HG03103 (cell line): Measurements from ENCODE around the gene MOV10L1.
"Not testable (repeated sequence)": the region's sequence is repeated elsewhere in the genome, so short reads cannot be mapped to it uniquely, and the experiment has no call there.

Experiments used
- ATAC-seq: cut with Tn5 transposase; IDR thresholded peaks from one replicate; pipeline ENCODE4 v1.9.1; 2021; ENCODE audit warnings: low read depth; ENCODE audit not compliant: unreplicated experiment

MOV10L1 gene

DNA sequence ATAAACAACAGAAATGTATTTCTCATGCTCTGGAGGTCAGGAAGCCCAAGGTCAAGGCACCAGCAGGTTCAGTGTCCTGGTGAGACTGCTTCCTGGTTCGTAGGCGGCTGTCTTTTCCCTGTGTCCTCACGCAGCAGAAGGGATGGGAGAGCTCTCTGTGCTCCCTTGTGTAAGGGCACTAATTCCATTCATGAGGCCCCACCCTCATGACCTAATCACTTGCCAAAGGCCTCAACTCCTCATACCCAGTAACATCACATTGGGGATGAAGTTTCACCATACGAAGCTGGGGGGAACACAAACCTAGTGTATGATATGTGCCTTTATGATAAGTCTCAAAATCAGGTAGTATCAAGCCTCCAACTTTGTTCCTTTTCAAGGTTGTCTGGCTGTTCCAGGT lies 42.1 kb downstream of the MOV10L1 start:
- ATAC-seq: no peak

DNA sequence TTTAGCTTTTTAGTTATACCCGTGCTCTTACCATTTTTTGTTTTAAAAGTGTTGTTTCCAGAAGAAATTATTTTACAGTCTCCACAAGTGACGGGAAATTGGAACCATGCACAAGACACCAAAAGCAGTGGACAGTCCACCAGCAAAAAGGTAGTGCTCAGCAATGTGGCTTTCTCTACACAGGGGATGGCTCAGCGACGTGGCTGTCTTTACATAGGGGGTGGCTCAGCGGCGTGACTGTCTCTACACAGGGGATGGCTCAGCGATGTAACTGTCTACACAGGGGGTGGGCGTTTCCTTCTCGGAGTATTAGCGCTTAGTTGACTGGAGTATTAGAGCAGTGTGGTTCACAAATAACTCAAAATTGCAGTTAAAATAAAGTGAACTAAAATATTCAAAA lies 44.7 kb downstream of the MOV10L1 start:
- no peak for ATAC-seq

DNA sequence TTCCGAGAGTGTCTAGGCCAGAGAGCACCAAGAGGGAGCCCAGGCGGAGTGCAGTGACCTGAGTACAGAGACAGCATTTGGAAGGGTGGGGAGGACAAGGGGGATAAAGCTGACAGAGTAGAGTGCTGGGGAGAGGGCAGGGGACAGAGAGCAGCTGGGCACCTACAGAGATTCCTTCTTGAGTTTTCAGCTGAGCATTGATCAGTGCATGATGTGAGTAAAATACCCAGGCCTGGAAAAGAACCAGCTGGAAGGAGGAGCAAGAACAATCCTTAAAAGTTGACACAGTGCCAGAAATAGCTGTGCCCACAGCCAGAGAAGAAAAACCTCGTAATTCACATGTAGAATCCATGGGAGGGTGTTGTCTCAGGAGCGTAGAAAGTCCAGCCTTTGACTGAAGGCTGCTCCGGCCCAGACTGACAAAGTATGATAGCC lies 46.8 kb downstream of the MOV10L1 start:
- no peak for ATAC-seq

DNA sequence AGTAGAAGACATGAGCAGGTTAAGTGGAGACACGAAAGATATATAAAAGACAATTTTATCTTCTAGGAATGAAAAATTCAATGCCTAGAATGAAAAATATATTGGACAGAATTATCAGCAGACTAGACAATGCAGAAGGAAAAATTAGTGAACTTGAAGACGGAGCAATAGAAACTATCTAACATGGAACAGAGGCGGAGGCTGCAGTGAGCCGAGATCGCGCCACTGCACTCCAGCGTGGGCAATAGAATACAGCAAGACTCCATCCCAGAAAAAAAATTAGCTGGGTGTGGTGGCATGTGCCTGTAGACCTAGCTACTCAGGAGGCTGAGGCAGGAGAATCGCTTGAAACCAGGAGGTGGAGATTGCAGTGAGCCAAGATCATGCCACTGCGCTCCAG lies 47.5 kb downstream of the MOV10L1 start:
- ATAC-seq: not testable (repeated sequence)

DNA sequence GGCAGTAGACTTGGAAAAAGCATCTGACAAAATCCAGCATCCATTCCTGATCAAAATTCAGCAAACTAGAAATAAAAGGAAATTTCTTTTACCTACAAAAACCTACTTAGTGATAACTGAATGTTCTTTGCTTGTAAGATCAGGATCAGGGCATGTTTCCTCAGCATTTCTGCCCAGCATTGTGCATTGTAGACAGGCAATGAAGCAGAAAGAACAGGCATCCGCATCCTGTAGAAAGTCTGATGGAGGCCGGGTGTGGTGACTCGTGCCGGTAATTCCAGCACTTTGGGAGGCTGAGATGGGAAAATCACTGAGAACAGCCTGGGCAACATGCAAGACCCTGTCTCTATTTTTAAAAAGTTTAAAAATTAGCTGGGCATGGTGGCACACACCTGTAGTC lies 48.2 kb downstream of the MOV10L1 start:
- ATAC-seq: no peak

DNA sequence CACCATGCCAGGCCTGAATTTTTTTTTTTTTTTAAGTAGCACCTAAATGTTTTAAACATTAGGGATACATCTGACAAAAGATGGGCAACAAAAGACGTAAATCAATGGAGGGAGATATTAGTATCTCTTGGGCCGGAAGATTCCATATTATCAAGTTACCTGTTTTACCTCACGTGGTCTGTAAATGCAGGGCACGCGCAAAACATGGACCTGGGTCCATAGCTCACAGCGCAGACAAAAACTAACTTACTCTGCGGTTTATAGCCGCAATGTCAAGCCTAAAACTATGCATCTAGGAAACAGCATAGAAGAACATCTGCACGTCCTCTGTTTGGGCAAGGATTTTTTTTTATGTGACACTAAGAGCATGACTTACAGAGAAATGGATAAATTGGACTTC lies 49.2 kb downstream of the MOV10L1 start:
- no peak for ATAC-seq

DNA sequence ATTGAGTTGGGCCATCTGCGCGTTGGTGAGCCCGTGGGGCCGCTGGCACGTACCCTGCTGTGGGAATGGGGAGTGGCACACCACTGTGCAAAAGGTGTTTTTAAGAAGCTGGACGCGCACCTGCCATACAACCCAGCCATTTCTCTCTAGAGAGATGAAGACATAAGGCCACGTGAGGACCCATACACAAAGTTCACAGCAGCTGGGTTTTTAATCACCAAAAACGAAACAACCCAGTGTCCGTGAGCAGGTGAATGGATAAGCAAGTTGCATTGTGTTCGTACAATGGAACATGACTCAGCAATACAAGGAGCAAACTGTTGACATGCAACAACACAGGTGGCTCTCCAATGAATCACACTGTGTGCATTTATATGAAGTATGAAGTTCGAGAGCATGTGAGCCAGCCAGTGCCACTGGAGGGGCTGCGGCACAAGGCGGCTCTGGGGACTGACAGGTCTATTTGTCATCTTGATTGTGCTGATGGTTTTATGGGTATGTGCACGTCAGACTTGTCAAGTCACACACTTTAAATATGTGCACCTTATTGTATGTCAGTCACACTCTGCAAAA lies 50.1 kb downstream of the MOV10L1 start:
- ATAC-seq: no peak

DNA sequence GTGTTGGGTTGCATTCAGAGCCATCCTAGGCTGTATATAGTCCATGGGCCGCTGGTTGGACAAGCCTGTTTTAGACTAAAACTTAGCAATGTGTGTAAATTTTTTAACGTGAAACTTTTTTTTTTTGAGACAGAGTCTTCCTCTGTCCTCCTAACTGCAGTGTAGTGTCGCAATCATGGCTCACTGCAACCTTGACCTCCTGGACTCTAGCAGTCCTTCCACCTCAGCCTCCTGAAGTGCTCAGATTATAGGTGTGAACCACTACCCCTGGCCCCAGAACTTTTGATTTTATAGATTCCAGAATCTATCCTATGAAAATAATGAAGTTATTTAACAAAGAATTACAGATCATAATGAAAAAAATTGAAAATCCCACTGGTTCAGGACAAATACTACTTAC lies 50.8 kb downstream of the MOV10L1 start:
- no peak for ATAC-seq

DNA sequence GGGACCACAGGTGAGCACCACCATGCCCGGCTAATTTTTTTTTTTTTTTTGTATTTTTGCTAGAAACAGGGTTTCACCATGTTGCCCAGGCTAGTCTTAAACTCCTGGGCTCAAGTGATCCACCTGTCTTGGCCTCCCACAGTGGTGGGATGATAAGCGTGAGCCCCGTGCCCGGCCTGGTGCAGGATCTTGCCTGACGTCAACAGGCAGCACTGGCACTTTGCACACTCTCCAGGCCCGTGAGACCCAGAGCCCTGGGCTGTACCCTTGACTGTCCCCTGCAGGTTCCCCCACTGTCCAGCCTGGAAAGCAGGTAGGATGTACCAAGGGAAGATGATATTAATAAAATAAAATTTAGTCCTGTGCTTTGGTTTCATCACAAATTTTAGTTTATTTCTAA lies 51.7 kb downstream of the MOV10L1 start:
- no peak for ATAC-seq

DNA sequence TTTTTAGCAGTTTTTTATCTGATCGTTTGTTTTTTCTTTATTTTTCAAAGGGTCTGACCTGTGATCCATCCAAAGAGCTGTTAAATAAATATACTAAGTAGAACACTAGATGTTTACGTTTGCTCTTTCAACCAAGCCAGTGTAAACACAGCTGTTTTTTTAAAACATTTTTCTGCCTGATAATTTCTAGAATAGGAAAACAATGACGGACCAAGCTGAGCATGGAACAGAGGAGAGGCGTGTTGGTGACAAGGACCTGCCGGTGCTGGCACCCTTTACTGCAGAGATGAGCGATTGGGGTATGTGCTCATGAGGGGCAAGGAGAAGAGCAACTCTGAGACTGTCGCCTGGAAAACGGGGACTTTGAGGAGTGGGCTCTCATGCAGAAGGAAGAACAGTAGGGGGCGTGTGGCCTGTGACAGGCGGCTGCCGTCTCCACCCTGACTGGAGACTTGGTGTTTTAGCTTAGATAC lies 52.1 kb downstream of the MOV10L1 start:
- no peak for ATAC-seq

DNA sequence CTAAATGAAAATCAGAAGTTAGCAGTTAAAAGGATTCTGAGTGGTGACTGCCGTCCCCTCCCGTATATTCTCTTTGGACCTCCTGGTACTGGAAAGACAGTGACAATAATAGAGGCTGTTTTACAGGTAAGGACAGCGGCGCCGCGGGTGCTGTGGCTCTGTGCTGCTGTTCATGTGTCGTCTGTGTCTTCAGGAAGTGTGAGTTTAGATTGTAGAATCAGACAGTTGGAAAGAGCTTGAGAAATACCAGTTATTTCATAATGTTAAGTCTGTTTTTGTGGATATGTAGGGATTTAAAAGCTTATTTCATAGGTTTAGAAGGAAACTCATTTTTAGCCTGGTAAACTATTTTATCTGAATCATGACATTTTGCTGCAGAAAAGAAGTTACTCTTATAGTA lies 53.3 kb downstream of the MOV10L1 start:
- ATAC-seq: no peak

DNA sequence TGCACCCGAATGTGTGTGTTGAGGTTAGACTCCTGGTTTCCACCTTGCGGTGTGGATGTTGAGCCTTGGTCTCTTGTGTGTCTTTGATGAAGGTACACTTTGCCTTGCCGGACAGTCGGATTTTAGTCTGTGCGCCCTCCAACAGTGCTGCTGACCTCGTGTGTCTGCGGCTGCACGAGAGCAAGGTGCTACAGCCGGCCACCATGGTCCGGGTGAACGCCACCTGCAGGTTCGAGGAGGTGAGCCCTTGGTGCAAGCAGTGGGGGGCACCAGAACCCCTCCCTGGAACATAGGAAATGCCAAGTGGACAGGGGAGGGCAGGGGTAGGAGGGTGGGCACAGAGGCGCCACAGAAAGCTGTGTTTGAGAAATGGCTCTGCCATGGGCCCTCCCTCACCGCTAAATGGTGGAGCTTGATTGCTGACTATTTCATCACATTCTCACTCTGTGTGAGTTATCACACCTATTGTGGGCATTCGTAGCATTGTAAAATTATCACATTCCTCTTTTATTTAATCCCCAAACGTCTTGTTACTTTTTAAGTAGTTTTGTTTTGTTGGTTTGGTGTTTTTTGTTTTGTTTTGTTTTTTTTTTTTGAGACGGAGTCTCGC lies 54.3 kb downstream of the MOV10L1 start:
- ATAC-seq: no peak

DNA sequence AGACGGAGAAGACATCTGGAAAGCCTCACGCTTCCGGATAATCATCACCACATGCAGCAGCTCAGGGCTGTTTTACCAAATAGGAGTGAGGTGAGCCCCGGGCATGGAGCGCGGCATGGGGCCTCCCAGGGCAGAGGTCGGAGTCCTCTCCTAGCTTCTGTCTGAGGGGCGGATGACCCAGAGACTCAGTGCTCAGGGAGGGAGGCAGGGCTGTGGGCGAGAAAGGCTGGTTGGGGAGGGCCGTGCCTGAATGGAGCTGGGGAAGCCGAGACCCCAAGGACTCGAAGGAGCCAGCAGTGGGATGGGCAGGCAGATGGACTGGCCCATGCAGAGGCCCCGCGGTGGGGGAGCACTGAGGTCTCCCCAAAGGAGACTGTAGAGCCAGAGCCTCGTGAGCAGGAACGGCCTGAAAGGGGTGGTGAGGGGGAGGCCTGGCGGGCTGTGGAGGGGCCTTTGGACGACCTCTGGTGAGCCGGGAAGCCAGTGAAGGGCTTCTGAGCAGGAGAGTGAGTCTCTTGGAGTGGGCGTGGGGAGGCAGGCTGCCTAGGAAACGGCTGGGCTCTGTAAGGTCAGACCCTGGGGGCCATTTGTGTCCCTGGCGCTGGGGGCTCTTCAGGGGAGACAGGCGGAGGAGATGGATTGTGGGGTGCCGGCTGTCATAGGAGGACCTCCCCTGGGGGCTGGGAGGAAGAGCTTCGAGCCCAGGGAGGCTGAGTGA lies 56.1 kb downstream of the MOV10L1 start:
- no peak for ATAC-seq

DNA sequence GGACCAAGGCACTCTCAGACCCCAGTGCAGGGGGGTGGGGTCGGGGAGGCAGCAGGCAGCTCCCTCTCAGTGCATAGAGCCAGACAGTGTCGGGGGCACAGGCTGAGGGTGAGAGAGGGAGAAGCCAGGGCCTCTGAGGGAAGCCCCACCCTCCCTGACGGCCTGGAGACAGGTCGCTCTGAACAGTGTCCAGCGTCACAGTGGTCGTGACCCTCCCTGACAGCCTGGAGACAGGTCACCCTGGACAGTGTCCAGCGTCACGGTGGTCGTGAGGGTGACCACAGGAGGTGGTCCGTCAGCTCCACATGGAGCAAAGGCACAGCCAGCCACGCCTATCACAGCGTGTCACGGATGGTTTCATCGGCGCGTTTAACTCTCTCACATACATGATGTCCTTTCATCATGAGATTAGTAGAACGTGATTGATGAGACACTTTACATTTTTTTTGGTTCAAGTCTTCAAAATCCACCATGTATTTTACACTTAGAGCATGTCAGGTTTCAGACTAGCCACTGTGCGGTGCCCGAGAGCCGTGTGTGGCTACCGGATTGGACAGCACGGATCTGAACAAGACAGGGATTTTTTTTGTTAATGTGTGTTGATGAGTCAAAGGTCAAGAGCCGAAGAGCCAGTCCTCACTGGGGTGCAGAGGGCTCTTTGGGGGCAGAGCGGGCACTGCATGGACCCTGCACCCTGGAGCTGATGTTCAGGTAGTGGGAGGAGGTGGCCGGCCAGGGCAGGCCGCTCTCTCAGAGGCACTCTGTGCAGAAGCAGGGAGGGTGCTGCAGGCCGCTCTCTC lies 56.8 kb downstream of the MOV10L1 start:
- no peak for ATAC-seq

DNA sequence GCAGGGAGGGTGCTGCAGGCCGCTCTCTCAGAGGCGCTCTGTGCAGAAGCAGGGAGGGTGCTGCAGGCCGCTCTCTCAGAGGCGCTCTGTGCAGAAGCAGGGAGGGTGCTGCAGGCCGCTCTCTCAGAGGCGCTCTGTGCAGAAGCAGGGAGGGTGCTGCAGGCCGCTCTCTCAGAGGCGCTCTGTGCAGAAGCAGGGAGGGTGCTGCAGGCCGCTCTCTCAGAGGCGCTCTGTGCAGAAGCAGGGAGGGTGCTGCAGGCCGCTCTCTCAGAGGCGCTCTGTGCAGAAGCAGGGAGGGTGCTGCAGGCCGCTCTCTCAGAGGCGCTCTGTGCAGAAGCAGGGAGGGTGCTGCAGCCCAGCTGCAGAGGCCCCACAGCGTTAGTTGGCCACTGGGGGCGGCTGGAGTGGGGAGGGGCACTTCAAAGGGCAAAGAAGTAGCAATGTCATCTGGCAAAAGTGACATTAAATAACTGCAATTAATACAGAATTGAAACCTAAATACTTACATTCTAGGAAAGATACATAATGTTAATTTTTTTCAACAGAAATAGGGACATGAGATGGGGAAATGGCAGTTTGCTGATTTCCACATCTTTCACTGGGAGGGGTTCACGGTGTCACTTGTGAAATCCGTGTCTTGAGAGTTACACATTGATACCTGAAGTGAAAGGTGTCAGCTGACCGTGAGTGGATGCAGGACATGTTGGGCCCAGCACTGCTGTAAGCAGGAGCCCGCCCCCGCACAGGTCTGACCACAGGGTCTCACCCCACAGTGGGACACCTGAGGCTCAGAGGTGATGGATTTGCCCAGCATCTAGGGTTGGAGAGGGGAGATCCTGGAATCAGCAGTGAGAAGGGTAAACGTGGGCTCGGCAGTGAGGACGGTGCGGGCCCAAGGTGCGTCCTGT lies 57.7 kb downstream of the MOV10L1 start:
- ATAC-seq: not testable (repeated sequence)

DNA sequence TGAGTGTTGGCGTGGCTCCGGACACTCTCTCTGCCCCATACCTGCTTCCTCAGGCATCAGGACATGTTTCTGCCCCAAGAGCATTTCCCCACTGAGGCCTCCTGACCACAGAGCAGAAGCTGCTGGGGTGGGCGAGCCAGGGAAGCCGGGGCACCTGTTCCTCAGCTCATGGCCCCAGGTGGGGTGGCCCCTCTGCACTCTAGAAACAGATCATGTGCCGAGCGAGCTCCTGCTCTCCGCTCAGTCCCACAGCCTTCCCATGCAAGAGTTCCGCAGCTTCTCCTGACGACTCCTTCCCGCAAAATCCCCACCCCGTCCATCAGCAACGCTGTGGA lies 58.3 kb downstream of the MOV10L1 start:
- no peak for ATAC-seq

DNA sequence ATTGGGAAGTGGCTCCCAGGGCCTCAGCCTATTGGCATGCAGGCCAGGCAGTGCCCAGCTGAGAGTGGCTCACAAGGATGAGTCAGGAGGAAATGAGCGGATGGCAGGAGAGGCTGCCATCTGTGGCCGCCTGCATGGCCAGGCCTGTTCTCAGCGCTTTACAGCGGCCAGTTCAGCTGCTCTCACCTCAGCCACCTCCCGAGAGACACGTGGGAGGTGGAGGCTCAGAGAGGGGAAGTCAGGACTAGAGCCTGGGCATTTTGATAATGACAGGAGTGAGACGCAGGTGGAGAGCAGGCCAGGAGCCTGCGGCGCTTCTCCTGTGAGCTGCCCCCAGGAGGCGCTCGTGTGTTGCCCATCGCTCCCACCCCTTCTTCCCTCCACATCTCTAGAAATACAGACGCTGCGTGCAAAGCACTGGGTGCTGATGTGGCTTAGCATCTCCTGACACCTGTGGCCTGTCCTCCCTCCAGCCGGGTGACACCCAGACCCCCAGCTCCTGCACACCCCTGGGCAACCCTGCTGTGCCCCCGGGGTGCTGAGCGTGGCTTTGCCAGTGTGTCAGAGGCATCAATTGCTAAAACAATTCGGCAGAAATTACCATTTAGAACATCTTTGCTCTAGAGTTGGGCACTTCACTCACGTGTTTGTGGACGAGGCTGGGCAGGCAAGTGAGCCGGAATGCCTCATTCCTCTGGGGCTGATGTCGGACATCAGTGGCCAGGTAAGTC lies 59.4 kb downstream of the MOV10L1 start:
- ATAC-seq: no peak

DNA sequence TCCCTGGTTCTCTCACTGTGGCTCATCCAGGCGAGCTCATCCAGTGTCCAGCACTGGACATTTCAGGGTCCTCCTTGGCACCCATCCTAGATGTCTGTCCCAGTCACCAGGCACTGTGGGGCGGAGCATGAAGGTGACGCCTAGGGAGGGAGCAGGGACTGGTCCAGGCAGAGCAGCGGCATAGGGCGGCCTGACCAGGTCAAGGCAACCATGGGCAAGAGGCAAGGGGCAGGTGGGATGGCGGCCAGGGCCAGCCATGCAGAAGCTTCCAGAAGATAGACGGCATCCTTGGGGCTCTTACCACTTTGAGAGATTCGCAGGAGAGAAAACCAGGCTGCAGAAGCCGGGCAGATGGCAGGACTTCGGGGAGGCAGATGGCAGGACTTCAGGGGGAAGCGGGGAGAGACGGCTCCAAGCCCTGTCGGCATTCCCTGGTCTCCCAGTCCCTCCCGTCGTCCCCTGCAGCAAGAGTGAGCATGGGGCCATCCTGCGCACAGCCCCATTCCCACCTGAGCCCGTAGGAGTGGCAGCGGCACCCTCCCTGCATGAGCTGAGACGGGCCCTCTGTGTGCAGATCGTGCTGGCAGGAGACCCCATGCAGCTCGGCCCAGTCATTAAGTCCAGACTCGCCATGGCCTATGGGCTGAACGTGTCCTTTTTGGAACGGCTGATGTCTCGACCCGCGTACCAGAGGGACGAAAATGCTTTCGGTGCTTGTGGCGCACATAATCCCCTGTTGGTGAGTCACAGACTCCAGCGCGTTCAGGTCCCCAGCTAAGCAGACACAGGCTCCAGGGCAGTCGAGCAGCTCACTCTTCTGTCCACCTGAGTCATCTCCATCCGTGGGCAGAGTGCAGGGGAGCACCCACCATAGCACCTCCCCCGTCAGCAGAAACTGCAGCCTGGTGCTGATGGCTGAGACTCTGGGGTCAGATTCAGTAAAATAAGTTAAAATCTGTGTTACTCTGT lies 60.6 kb downstream of the MOV10L1 start:
- no peak for ATAC-seq
